ENCODE measurements around the gene NUPR1.

Gene NUPR1

GRCh38 chr16:28537076-28537475 lies 1.7 kb downstream of the NUPR1 start (continued):
- TF ChIP-seq, protein P1, sequence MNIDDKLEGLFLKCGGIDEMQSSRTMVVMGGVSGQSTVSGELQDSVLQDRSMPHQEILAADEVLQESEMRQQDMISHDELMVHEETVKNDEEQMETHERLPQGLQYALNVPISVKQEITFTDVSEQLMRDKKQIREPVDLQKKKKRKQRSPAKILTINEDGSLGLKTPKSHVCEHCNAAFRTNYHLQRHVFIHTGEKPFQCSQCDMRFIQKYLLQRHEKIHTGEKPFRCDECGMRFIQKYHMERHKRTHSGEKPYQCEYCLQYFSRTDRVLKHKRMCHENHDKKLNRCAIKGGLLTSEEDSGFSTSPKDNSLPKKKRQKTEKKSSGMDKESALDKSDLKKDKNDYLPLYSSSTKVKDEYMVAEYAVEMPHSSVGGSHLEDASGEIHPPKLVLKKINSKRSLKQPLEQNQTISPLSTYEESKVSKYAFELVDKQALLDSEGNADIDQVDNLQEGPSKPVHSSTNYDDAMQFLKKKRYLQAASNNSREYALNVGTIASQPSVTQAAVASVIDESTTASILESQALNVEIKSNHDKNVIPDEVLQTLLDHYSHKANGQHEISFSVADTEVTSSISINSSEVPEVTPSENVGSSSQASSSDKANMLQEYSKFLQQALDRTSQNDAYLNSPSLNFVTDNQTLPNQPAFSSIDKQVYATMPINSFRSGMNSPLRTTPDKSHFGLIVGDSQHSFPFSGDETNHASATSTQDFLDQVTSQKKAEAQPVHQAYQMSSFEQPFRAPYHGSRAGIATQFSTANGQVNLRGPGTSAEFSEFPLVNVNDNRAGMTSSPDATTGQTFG (tag by site-specific recombination; IDR thresholded peaks at IDR 0.05; ENCODE audit: borderline replicate concordance) = no peak
- TF ChIP-seq ZNF501 (tag by site-specific recombination; IDR thresholded peaks at IDR 0.05) (no peak), ZNF544 (tag by site-specific recombination; IDR thresholded peaks at IDR 0.05) (no peak), ZFP69B (tag by site-specific recombination; IDR thresholded peaks at IDR 0.05) (no peak), ZNF24 (tag by site-specific recombination; IDR thresholded peaks at IDR 0.05) (no peak)

DNA sequence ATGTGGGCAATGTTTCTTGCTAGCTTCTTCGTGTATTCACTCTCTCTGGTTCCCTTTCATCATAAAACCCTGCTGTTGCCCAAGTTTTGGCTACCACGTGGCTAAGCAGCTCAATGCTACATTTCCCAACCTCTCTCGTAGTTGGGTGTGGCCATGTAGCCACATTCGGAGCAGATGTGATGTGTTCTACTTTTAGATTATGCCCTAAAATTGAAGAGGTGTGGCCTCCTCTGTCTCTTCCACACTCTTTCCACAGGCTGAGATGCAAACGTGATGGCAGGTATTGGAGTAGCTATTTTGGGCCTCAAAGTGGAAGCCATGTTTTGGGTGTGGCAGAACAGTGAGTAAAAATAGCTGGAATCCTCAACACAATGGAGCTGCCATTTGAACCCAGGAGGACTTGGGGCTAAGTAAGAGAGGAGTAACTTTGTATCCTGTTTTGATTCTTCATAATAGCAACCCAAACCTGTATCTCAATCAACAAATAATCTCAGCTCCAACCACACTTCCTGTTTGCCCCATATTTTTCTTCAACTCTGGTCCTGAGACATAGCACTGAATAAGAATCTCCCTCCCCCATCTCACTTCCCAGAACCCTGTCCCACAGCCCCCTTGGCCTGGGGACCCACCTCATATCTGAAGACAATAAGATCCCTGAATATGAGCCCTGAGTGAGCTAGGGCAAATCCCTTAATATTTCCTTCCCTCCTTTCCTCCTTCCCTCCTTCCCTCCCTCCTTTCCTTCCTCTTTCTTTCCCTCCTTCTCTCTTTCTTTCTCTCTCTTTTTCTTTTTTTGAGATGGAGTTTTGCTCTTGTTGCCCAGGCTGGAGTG lies 4.0 kb downstream of the NUPR1 start:
- Histone ChIP-seq H3K36me3 (ENCODE audit: control insufficient read depth in 2 of 2, insufficient read depth in 1 of 2, low read length in 2 of 2) (no peaks in the 10 kb centered on the region), H3K9me3 (ENCODE audit: control insufficient read depth, insufficient read depth, low read depth, low read length) (no peaks in the 10 kb centered on the region), H3K4me3 (ENCODE audit: low read depth, low read length) (no peak overlapping the region), H3K4me1 (ENCODE audit: control insufficient read depth, insufficient read depth, low read length) (no peaks in the 10 kb centered on the region), H3K27ac (ENCODE audit: extremely low read depth, low read depth, low read length) (no peak overlapping the region)
- TF ChIP-seq ZNF596 (tag by site-specific recombination; IDR thresholded peaks at IDR 0.05) (no peak), KLF7 (tag by site-specific recombination; IDR thresholded peaks at IDR 0.05; ENCODE audit: borderline replicate concordance) (peak; percentile 33; the same call in 1 of the 2 replicates), ZNF366 (tag by site-specific recombination; conservative IDR thresholded peaks at IDR 0.05) (peak; percentile 96), ZNF157 (tag by site-specific recombination; IDR thresholded peaks at IDR 0.05) (0 out of 2 replicates have a peak, but pooled peaks have one; percentile 15), ZFP3 (tag by site-specific recombination; IDR thresholded peaks at IDR 0.05; ENCODE audit: low read depth) (no peak)
- ChIA-PET CTCF (interaction anchor here (0.5 kb wide), 1 partner anchor 99 kb away, joined by 4 read pairs; no protein-coding TSS in a partner anchor), POLR2A (no interaction called here)

GRCh38 chr16:28532940-28533647 lies 5.7 kb downstream of the NUPR1 start:
- Histone ChIP-seq H3K9me3 (ENCODE audit: control insufficient read depth, insufficient read depth, low read depth, low read length) (no peaks in the 10 kb centered on the region), H3K36me3 (ENCODE audit: control insufficient read depth in 2 of 2, insufficient read depth in 1 of 2, low read length in 2 of 2) (no peaks in the 10 kb centered on the region), H3K27ac (ENCODE audit: extremely low read depth, low read depth, low read length) (no peak overlapping the region), H3K4me1 (ENCODE audit: control insufficient read depth, insufficient read depth, low read length) (no peaks in the 10 kb centered on the region), H3K4me3 (ENCODE audit: low read depth, low read length) (no peak overlapping the region)
- ChIA-PET POLR2A (no interaction called here), CTCF (interaction anchor here (0.6 kb wide), 1 partner anchor 20 kb away, joined by 3 read pairs; no protein-coding TSS in a partner anchor)
- no peak for TF ChIP-seq ZNF211 (tag by site-specific recombination; IDR thresholded peaks at IDR 0.05; ENCODE audit: low read depth)
- TF ChIP-seq ZNF692 (tag by site-specific recombination; IDR thresholded peaks at IDR 0.05) = 0 out of 2 replicates have a peak, but pooled peaks have one; percentile 43

Data from HEK293 (cell line).